Jurkat, Clone E6-1 (cell line): ENCODE measurements around the gene CCDC171.

Source experiments
- DNase-seq: peaks from one replicate; pipeline ENCODE4 v3.0.0-alpha.2; 2011; ENCODE audit warnings: low read depth, low spot score
- H3K4me3 ChIP-seq: 2 replicates; pipeline ENCODE4 v1.5.1; 2011; ENCODE audit warnings: mild to moderate bottlenecking, low read length, control low read depth, moderate library complexity

CCDC171 gene

DNA sequence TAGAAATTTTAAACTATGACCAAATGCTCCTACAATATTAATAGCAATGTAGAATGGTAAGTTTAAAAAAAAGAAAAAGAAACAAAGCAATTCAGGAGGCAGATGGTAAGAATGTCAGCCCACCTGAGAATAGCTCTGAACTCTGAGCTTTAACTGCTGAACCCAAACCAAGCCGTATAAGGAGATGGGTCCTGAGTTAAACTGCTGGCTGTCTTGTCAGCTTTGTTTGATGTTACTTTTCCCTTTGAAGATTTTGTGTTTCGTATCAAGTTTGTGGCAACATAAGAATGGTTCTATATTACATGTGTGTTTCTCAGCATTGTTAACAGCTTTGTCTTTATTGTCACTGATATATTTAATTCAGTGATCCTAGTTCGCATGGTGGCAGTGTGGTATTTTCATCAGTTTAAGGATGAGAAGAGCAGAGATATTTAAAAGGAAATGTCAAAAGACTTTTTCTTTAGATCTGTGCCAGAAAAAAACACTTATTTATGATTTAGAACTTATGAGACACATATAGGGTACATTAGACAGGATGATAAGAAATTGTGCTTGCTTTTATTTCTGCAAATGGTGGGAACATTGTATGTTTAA is 390.1 kb downstream of the CCDC171 start:
- peak; percentile 78 for DNase-seq
- H3K4me3 ChIP-seq: no peak overlapping the region

DNA sequence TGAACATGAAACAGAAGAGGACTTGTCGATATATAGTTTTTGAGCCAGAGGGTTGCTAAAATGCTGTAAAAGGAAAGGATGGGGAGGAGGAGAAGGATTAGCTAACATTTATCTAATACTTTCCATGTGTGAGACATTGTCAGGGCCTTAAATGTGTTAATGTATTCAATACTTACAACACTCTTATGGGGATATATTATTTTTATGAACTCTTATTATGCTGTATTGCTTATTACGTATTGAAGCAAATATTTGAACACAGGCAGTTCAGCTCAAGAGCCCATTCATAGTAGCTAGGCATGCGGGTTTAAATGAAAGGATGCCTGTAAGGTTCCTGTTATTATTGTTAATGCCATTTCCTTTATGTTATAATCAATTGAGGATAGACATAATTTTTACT is 391.5 kb downstream of the CCDC171 start:
- no peak for DNase-seq
- no peak overlapping the region for H3K4me3 ChIP-seq

DNA sequence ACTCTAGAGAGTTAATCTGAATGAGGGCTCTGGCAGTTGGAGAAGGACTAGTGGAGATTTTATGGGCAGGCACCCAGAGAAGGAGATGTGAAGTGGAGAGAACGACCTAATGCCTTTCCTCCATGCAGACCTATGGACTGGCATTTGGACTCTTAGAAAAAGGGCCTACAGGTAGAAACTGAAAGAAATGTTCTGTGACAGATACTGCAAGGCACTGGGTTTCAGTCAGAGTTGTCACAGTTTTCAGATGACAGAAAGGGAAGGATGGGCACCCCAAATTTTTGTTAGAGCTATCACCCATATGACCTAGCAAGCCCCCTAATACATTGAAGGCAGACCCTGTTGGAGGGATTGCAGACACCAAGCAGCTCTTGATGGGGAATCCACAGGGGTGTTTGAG is 406.8 kb downstream of the CCDC171 start:
- DNase-seq: no peak
- H3K4me3 ChIP-seq: no peak overlapping the region

DNA sequence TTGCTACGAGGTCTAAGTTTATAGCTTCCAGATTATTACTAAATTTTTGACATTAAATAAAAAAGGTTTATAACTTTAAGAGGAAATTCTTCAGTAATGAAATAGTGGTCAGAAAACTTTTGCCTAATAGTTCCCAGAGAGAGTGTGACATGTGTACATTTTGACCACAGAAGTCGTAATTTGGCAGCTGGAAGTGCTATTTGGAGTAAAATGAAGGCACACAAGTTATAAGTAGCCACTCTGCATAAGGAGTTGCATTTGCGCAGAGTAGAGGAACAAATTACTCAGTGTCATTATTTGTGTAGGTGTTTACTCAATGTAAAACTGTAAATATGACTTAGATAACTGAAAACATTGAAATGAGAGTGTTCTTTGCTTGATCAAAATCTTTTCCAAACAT is 408.4 kb downstream of the CCDC171 start:
- no peak overlapping the region for H3K4me3 ChIP-seq
- no peak for DNase-seq

DNA sequence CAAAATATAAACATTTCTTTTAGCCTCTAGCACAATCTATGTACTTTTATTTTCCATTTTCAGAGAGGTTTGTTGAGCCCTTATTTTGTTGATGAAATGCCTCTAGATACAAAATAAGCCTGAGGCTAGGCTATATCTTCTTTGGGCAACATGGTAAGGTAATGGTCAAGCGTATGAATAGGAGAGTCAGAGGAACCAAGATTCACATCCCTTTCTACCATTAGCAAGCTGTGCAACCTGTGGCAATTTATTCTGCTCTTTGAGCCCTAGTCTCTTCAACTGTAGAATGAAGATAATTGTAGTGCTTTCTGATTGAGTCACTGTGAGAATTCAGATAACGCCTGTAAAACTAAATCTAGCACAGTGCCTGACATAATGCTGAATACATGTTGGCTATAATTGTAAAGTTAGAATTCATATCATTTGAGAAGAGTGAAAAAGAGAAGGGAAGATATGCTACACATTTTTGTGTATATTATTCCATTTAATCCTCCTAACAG is 412.5 kb downstream of the CCDC171 start:
- no peak for DNase-seq

DNA sequence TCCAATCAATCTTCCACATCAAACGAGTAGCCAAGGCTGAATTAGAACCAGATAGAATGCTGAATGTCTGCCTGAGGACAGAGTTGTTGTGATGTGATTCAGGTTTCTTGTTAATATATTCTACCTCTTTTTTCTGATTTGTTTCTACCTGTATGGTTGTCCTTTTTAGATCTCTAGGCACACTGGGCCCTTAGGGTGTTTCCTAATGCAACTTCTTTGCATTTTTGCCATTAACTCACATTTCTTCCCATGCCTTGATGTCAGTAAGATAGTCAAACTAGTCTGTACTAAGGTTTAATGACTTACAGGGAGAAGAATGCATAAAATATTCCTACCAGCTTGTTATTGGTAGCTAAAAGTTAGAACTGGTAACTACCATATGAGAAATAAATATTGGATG is 413.6 kb downstream of the CCDC171 start:
- DNase-seq: no peak
- H3K4me3 ChIP-seq: no peak overlapping the region

More for the DNA sequence above, 412.5 kb downstream of the CCDC171 start:
- no peak overlapping the region for H3K4me3 ChIP-seq

DNA sequence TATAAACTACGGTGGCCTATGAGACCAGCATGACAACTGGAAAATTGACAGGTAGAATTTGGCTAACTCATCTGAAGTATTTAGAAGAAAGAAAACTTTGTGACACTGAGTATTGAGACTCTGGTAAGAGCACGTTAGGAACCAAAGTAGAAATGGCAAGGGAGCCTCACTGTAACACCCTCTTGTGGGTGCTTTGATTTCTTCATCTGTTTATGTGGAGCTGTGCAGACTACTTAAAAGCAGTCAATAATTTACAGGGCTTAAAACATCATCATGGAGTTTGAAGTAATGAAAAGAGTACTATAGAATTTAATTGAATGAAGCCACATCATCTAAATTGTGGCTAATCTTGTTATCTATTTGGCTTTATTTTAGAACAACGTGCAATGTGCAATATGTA is 414.2 kb downstream of the CCDC171 start:
- H3K4me3 ChIP-seq: no peak overlapping the region
- DNase-seq: peak; percentile 16

DNA sequence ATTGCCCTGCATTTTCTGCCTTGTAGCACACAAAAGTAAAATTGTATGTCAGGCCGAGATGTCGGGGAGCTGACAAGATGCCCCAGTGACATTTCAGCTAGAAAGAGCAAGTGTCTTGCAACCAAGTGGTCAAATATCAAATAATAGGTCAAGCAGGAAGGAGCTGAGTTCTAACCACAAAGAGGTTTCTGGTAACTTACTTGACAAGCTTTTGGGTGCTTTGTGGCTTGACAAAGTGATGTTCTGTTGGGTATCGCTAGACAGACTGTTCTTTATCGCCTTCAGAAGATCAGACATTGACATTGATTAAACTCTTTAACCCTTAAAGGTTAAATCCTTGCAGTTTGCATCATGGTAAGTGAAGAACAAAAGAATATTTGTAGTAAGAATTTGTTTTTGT is 419.9 kb downstream of the CCDC171 start:
- no peak overlapping the region for H3K4me3 ChIP-seq
- no peak for DNase-seq

DNA sequence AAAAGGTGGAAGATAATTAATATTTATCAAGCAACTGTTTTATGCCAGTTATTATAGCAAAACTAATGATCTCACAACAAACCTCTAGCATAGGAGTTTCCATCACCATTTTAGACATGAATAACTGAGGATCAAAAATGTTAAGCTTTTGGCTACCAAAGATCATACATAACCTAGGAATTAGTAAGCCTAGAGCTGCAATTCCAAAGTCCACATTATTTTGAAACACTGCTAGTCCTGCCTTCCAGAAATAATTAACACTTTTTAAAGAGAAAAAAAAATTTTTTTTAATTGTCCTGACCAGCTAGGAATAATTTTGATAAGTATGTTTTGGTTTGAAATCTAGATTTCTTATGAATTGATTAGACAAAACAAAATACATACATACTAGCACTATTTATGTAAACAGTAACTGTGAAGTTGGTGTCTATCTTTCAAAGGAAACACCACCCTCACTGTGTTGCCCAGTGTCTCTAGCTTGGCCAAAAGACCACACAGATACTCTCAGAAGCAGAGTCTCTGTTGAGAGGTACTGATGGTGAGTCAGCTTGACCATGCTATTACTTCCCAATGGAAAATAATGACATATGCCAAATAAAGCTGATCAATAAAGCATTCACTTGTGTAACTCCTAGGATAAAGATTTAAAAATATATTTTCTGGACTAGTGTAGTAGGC is 422.4 kb downstream of the CCDC171 start:
- H3K4me3 ChIP-seq: no peak overlapping the region
- DNase-seq: no peak

DNA sequence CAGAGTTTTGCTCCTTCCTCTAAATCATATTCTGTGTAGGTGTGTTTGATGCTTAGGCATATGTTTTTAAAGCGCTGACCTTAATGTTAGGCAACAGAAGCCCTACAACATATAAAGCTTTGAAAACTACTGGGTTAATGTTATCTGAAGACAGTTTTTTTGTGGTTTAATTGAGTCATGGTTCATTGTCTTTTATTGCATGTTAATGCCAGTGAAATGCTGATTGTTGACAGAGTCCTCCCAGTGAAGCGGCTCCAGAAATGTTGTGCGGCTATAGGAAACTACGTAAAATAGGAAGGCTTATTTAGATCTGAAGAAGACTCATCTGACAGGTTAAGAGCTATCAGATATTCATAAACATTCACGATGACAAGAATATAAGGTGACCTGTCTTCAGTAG is 424.6 kb downstream of the CCDC171 start:
- no peak for DNase-seq

DNA sequence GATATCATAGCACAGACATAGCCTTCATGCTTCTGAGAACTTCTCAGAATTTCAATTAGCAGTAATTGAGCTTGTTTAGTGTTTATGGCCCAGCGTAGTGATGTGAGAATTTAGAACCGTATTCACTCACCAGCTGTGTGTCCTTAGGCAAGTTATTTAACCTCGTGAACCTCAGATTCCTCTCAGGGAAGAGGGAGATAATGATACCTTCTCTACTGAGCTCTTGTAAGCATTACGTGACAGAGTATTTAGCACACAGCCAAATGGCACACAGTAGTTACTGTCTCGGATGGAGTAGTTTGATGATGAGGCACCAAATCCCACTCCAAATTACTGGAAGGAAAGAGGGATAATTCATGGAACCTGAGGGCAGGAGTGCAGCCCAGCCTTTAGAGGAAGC is 429.3 kb downstream of the CCDC171 start:
- no peak for DNase-seq
- H3K4me3 ChIP-seq: no peak overlapping the region

More for the DNA sequence above, 424.6 kb downstream of the CCDC171 start:
- H3K4me3 ChIP-seq: no peak overlapping the region

DNA sequence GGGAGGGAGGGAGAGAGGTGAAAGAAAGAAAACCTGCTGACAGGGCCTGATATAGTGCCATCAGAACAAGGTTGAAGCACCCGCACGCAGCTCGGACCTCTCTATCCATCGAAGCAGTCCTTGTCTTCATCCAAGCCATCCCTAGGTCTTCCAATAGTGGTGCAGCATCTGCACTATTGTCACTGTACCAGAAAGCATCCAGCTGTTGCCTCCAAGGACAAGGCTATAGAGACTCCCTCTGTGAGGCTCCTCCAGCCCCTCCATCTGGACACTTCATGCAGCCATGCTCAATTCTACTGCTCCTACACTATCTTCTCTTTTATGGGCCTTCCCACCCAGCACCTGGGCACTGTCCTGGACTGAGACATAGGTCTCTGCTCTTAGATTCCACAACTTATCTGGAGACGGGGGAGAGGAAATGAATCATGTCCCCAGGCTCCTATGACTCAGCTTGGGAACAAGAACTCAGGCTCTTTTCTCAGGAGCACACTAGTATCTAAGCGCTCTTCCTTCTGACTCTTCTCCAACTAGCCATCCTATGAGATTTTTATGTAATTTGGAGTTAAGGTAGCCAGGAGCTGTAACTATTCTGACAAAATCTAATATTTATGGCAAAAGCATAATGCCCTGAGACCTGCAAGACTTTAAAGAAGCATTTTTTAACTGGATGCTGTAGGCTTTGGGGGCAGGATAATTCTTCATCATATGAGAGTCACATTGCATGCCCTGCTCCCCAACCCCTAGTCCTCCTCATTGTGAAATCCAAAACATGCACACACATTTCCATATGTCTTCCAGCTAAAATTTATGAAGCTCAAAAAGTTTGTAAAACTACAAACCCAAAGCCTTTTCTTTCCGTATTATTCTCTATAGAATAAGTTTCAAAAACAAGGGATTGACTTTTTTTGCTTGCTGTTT is 446.8 kb downstream of the CCDC171 start:
- no peak overlapping the region for H3K4me3 ChIP-seq
- no peak for DNase-seq

DNA sequence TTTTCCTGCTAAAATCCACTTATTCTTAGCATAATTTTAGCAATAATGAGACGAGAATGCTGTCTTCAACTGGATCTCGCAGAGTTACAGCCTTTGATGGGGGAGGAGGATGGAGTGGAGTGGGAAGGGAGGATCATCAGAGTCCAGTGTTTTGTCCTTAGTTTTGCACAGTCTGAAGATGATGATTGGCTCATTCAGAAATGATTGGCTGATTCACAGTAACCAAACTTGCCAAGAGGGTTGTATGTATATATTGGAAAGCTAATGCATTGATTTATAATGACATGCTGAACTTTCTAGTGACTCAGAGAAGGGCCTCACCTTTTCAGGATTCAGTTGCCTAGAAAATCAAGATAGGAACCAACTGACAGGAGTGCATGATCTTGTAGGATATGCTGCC is 448.0 kb downstream of the CCDC171 start:
- DNase-seq: no peak
- H3K4me3 ChIP-seq: no peak overlapping the region

DNA sequence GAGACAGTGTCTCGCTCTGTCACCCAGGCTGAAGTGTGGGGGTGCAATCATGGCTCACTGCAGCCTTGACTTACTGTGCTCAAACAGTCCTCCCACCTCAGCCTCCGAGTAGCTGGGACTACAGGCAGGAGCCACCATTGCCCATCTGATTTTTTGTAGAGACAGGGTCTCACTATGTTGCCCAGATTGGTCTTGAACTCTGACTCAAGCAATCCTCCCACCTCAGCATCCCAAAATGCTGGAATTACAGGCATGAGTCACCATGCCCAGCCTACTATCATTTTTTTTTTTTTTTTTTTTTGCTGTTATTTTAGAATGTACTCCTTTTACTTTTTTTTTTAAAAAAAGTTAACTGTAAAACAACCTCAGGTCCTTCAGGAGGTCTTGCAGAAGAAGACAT is 449.0 kb downstream of the CCDC171 start:
- no peak overlapping the region for H3K4me3 ChIP-seq
- DNase-seq: no peak

DNA sequence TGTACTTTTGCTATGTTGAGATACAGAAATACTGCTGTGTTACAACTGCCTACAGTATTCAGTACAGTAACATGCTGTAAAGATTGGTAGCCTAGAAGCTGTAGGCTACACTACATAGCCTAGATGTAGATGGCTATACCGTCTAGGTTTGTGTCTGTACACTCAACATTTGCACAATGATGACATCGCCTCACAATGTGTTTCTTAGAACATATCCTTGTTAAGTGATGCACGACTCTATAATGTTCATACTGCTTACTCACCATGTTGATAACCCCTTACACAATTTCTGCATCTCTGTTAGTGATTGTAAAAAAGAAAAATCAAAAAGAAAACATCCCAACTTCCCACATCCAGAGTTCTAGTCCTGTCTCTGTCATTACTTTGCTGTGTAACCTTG is 450.0 kb downstream of the CCDC171 start:
- no peak overlapping the region for H3K4me3 ChIP-seq
- no peak for DNase-seq

DNA sequence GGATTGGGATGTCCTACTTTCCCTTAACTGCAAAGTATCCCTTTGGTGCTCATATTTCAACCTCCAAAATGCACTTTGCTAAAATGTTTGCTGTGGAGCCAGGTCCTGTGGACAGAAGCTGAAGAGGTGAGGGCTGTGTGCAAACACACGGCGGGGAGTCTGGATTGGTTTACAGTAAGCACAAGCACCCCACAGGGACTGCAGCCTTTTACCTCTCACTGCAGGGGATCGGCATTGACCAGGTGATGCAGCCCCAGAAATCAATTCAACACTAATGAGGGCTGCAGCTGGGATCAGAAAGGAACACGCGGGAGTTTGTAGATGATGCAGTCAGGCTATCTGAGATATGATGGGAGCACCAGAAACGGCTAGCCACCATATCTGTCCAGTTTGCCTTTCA is 450.9 kb downstream of the CCDC171 start:
- no peak for DNase-seq
- H3K4me3 ChIP-seq: no peak overlapping the region

DNA sequence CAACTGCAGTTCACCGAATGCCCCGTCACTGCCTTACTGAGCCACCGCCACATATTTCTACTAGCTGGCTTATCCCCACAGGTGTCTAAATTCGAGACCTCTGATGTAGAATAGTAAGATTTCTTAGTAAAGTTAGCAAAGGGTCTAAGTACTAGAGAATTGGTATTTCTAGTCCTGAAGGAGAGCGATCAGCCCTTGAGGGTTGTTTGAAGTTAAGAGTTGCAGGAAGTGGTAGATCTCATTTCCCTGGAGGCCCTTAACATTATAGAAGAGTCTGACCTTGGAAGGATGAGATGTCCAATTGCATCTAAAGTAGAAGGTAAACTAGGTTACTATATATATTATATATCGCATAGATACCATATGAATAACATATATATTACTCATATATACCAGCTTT is 451.8 kb downstream of the CCDC171 start:
- no peak overlapping the region for H3K4me3 ChIP-seq
- peak; percentile 8 for DNase-seq

DNA sequence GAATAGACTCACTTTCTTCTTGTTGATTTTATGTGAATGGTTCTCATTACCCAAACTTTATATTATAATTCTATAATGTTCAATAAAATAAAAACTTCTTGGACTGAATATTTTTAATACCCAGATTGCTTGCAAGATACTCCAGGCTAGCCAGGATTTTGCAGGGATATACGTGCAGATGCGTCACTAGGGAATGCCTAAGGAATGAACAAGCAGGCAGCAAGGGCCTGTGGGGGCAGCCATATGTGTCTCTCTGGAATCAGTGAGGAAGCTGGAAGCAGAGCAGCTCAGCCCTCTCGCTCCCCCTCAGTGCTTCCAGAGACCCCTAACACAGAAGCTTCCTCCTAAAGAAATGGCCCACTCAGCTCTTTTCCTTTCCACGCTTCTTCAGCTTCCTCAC is 457.4 kb downstream of the CCDC171 start:
- no peak for DNase-seq
- no peak overlapping the region for H3K4me3 ChIP-seq

DNA sequence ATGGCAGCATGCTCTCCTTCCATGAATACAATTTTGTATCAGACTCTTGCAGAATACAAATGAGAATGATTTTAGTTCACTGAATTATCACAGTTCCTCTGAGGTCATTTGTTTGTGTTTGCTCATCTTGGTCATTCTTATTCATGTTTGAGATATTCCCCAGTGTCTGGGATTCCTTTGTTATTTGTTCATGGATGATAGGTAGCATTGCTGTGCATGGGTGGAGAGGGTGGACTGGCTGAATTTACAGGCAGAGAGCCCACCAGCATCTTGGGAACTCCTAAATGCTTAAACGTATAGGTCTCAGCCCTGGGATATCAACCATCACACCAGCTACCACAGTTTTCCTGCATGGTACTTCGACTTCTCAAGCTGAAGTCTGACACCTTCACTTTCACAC is 459.8 kb downstream of the CCDC171 start:
- no peak for DNase-seq

DNA sequence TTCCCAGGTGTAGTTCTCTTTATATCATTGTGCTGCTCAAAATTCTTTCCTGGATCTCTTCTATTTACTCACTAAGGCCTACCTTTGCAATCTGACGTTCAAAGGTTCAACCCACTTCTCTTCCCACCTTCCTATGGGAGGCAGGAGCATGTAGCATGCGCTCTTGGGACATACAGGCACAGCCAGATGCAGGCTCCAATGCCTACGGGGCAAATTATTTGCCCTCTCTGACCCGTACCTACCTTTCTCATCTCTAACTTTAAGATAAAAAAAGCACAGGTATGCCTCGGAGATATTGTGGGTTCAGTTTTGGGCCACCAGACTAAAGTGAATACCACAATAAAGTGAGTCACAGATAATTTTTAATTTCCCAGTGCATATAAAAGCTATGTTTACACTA is 460.5 kb downstream of the CCDC171 start:
- no peak overlapping the region for H3K4me3 ChIP-seq
- no peak for DNase-seq

More for the DNA sequence above, 459.8 kb downstream of the CCDC171 start:
- no peak overlapping the region for H3K4me3 ChIP-seq
